Astrocyte of the cerebellum (primary cell): Measurements from ENCODE around the gene KRTAP10-5.
"Not testable (repeated sequence)": the region's sequence is repeated elsewhere in the genome, so short reads cannot be mapped to it uniquely, and the experiment has no call there.

Experiments
- DNase-seq: peaks from one replicate; pipeline ENCODE4 v3.0.0-alpha.2; 2011; ENCODE audit warnings: low read depth
- H3K4me3 ChIP-seq: 2 replicates; pipeline ENCODE4 v1.5.1; 2011; ENCODE audit warnings: mild to moderate bottlenecking, low read depth, low read length, moderate library complexity
- CTCF ChIP-seq: IDR thresholded peaks from 2 replicates; pipeline ENCODE4 v1.5.1; 2012; ENCODE audit warnings: low read length, low read depth, moderate library complexity, mild to moderate bottlenecking; ENCODE audit errors: missing control alignments
- in situ Hi-C: cut with HindIII; loops from 2 replicates; pipeline ENCODE4 v1.10.0; 2017; ENCODE audit warnings: low sequenced_read_pairs

Gene KRTAP10-5

DNA sequence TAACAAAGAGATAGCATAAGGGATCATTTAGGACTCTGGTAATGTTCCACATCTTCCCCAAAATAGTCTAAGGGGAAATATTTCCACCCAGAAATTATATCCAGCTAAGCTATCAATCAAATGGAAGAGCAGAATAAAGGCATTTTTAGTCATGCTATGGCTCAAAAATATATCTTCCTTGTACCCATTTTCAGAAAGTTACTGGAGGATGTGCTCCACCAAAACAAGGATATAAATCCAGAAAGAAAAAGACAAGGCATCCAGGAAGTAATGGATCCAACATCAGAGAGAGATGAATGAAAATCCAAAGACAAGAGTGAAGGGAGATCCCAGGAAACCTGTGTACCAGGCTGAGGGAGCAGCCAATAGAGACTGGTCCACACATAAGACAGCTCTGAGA lies 28.8 kb upstream of the KRTAP10-5 start:
- no peak for TF ChIP-seq CTCF

DNA sequence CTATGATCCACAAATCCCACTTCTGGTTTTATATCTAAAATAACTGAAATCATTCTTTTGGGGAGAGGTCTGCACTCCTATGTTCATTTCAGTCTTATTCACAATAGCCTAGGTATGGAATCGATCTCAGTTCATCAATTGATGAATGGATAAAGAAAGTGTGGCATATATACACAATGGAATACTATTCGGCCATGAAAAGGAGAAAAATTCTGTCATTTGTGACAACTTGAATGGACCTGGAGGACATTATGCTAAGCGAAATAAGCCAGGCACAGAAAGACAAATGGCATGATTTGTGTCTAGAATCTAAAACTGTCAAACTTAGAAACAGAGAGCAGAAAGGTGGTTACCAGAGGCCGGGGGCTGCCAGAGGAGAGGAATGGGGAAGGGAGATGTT lies 26.1 kb upstream of the KRTAP10-5 start:
- in situ Hi-C loops: no loop called here
- DNase-seq: no peak
- no peak for TF ChIP-seq CTCF
- H3K4me3 ChIP-seq: no peak overlapping the region

More for the DNA sequence above, 28.8 kb upstream of the KRTAP10-5 start:
- DNase-seq: no peak
- H3K4me3 ChIP-seq: no peak overlapping the region
- in situ Hi-C loops: no loop called here

- H3K4me3 ChIP-seq: no peak overlapping the region
- DNase-seq: no peak
- TF ChIP-seq CTCF: no peak
- in situ Hi-C loops: no loop called here
Measured at GRCh38 chr21:44603911-44604310, 23.5 kb upstream of the KRTAP10-5 start.

- H3K4me3 ChIP-seq: no peak overlapping the region
- TF ChIP-seq CTCF: no peak
- DNase-seq: no peak
- in situ Hi-C loops: no loop called here
Measured at GRCh38 chr21:44603109-44603875, 22.9 kb upstream of the KRTAP10-5 start.

DNA sequence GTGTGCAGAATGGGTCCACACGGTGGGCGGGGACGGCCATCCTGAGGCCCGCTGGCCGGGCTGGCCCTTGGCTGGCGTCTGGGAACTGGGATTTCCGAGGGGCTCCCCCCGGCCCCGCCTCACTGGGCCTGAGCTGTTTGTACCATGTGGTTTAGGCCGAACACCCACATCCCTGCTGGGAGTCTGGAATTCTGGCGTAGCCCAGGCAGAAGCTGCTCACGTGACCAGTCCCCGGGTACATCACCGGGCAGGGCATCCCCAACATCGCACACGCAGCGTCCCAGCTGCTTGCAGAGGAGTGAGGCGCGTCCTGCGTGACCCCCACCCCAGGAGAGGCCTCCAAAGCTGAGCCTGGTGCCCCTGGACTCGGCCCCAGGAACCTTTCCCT lies 22.1 kb upstream of the KRTAP10-5 start:
- no peak for DNase-seq
- no peak for TF ChIP-seq CTCF
- in situ Hi-C loops: no loop called here
- H3K4me3 ChIP-seq: no peak overlapping the region

DNA sequence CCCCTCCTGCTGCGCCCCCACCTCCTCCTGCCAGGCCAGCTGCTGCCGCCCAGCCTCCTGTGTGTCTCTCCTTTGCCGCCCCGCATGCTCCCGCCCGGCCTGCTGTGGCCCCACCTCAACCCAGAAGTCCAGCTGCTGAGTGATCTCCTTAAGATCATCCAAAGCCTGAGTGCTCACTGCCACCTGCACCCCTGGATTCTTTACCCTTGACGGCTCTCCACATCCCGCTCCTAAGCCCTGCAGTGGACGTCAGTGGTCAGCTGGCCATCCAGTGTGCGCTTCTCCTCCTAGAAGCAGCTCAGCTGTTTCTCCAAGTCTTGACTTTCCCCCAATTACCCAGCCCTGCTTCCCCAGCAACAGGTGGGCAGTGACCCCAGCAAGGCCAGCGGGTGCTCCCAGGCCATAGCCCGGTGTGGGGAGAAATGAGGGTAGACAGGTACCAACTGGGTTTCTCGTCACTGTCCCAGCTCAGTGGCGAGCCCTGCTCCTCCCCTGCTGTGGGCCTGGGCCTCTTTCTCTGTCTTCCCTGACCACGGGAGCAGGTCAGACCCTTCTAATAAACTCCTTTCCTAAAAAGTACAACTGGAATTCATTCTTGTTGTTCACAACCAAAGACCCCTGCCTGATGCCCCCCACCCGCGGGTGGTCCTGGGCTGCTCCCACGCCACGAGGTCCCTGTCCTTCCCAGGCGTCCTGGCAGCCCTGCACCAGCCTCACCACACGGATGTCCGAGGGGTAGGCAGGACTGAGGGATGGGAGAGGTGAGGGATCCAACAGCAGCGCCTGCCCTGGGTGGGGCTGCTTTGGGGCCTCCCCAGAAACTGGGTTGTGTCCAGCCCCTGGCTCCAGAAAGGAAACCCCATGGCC lies 21.4 kb upstream of the KRTAP10-5 start:
- no peak for TF ChIP-seq CTCF
- in situ Hi-C loops: no loop called here
- no peak for DNase-seq
- H3K4me3 ChIP-seq: no peak overlapping the region

DNA sequence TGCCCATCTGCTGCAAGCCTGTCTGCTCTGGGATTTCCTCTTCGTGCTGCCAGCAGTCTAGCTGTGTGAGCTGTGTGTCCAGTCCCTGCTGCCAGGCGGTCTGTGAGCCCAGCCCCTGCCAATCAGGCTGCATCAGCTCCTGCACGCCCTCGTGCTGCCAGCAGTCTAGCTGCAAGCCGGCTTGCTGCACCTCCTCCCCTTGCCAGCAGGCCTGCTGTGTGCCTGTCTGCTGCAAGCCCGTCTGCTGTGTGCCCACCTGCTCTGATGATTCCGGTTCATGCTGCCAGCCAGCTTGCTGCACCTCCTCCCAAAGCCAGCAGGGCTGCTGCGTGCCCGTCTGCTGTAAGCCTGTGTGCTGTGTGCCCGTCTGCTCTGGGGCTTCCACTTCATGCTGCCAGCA lies 20.7 kb upstream of the KRTAP10-5 start:
- DNase-seq, H3K4me3 ChIP-seq, in situ Hi-C loops: not testable (repeated sequence)

- DNase-seq, H3K4me3 ChIP-seq, in situ Hi-C loops: not testable (repeated sequence)
Measured at GRCh38 chr21:44600118-44600978, 19.9 kb upstream of the KRTAP10-5 start, which contains the start of gene KRTAP10-7. Gene KRTAP10-7, plus strand, starts transcription at chr21:44600597. Its CDS starts 25 bp downstream, at chr21:44600622.
